Fibroblast of mammary gland (primary cell): ENCODE measurements around the gene PGAM1.

Experiments used
- DNase-seq: peaks from one replicate; pipeline ENCODE4 v3.0.0-alpha.2; 2010; ENCODE audit warnings: low read depth
- H3K4me3 ChIP-seq: 2 replicates; pipeline ENCODE4 v1.5.1; 2011; ENCODE audit warnings: low read depth, mild to moderate bottlenecking, low read length, moderate library complexity; ENCODE audit not compliant: control insufficient read depth
- TF ChIP-seq, protein P1 (sequence below): conservative IDR thresholded peaks from 2 replicates; pipeline ENCODE4 v1.5.1; 2011; ENCODE audit warnings: low read depth, low read length, inconsistent platforms; ENCODE audit not compliant: control insufficient read depth, insufficient read depth

PGAM1 gene

DNA sequence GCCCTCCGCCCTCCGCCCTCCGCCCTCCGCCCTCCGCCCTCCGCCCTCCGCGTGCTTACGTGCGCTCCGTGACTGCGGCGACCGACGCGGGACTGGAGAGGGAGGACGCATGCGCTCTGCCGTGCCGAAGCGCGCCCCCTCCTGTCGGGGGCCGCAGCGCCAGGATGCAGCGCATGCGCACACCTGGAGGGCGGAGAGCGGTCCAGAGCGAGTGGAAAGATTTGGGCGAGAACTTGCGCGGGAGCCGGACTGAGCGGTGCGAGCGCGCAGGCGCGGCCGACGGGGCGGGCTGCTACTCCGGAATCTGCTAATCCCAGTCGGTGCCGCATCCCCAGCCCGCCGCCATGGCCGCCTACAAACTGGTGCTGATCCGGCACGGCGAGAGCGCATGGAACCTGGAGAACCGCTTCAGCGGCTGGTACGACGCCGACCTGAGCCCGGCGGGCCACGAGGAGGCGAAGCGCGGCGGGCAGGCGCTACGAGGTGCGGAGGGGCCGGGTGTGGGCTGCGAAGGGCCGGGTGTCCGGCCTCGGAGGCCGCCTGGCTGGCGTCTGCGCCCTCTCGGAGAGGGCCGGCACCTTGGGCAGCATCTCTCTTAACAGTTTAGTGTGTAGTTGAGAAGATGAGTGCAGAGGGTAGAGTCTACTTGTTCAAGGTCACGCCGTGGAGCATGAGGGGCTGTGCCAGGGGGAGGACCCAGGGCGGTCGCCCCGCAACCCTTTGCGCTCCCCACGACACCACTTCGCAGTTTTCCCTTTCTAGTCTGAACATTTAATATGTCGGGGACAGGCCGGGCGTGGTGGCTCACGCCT is at the start of gene PGAM1:
TSS of gene PGAM1 (plus strand) at position 228 of the 812 bp plus-strand sequence. CDS start at position 345, 117 bp downstream.
- TF ChIP-seq, protein P1, sequence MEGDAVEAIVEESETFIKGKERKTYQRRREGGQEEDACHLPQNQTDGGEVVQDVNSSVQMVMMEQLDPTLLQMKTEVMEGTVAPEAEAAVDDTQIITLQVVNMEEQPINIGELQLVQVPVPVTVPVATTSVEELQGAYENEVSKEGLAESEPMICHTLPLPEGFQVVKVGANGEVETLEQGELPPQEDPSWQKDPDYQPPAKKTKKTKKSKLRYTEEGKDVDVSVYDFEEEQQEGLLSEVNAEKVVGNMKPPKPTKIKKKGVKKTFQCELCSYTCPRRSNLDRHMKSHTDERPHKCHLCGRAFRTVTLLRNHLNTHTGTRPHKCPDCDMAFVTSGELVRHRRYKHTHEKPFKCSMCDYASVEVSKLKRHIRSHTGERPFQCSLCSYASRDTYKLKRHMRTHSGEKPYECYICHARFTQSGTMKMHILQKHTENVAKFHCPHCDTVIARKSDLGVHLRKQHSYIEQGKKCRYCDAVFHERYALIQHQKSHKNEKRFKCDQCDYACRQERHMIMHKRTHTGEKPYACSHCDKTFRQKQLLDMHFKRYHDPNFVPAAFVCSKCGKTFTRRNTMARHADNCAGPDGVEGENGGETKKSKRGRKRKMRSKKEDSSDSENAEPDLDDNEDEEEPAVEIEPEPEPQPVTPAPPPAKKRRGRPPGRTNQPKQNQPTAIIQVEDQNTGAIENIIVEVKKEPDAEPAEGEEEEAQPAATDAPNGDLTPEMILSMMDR, result peak; percentile 45
- peak within 1 kb of the TSS; percentile 73 for H3K4me3 ChIP-seq
- DNase-seq, result peak; percentile 95

DNA sequence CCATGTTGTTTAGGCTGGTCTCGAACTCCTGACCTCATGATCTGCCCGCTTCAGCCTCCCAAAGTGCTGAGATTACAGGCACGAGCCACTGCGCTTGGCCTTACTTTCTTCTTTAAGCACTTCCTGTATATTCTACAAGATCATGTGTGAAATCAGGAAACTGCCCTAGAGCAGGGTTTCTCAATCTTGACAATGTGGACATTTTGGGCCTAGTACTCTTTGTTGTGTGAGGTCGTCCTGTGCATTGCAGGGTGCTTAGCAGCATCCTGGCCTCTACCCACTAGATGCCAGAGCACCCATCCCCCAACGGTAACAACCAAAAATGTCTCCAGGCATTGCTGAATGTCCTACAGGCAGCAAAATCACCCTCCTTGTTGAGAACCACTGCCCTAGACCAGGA is 49.6 kb upstream of the PGAM1 start:
- DNase-seq, result no peak
- TF ChIP-seq, protein P1, result no peak
- no peak overlapping the region for H3K4me3 ChIP-seq

DNA sequence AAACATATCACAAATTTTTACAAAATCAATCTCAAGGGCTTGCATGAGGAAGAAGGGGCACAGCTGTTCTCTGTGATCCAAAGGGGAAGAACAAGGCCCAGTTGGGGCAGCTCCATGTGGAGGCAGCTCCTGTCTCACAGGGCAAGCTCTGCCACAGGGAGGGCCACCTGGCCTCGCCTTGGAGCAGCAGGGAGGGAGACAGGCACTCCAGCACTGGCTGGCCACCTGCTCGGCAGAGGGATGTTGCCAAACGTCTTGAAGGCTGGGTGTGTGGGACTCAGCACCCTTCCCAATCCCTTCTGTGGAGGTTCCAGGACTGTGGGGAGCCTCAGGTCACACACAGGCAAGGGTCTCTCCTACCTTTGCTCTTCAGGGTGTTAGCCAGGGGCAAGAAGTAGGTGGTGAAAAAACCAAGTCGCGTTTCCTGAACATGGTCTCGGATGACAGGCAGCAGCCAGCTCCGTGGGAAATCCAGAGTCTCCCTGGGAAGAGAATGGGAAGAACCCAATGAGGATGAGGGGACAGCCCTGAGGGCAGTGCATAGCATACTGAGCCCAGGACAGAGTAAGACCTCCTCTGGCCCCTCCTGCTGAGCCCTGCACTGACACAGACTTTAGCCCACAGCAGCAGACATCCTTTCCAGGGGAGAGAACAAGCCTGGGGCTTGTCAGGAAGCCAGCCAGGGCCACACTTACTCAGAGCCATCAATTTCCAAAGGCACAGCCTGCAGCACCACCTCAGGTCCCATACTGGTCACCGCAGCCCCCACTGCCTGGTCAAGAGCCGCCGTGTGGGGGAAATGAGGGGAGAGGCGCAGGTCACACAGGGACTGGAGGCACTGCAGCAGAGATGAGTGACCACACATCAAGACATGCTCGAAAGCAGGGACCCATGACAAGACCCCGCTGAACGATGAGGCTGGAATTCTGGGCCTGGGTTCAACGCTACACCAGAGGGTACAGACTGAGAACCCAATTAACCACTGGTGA is 46.8 kb upstream of the PGAM1 start:
- no peak overlapping the region for H3K4me3 ChIP-seq
- no peak for DNase-seq
- TF ChIP-seq, protein P1, result no peak

DNA sequence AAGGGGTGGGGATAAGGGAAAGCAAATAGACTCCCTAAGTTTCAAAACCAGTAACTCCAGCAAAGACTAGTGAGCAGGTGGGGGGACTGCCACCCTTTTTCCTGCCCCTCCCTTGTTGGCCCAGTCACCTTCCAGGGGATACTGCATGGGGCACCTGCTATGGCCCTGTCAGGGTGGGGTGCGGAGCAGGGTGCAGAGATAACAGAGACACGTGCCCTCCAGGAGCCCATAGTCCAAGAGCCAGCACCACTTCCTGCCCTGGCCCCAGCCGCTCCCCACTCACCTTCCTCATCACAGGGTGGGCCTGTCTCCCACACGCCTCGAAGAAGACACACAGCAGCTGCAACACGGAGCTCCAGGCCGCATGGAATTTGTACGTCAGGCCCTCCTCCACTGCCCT is 45.5 kb upstream of the PGAM1 start:
- no peak for DNase-seq
- TF ChIP-seq, protein P1, result no peak
- H3K4me3 ChIP-seq, result no peak overlapping the region

DNA sequence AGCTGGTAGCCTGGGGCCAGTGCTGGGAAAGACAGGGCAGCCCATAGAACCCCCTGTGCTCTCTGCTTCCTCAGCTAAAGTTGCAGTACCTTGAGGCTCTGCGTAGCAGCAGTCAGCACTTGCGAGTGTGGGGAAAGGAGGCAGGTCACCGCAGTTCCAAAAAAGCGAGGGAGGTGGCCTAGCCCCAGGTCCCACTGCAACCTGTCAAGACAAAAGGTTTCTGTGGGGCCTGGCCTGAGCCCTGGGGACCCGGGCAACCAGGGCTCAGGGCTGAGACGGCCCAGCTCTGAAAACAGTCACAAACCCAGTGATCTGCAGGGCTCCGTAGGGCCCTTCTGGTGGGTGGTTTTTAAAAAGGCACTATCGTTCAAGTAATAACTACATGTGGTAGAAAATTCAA is 44.4 kb upstream of the PGAM1 start:
- DNase-seq, result no peak
- TF ChIP-seq, protein P1, result no peak
- no peak overlapping the region for H3K4me3 ChIP-seq

DNA sequence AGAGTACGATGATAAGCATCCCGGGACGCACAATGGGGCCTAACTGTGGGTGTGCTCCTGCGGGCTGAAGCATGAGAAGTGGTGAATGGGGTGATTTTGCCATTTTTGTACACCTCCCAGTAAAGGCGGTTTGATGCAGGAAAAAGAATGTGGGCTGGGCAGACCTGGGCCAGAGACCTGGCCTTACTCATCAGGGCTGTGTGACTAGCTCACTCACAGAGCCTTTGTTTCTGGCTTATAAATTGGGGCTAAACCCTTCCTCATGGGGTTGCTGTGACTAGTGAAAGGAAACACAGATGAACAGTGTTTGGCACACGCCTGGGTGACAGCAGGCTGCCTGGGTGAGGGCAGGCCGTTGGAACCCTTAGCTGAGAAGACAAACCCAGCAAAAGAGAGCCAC is 42.8 kb upstream of the PGAM1 start:
- TF ChIP-seq, protein P1, result no peak
- DNase-seq, result no peak
- H3K4me3 ChIP-seq, result no peak overlapping the region
